HepG2 (cell line): ENCODE measurements around the gene PUS3.

Experiments
- CHCHD3 ChIP-seq: sonication (generic); formaldehyde crosslinking; IDR thresholded peaks from 2 replicates; pipeline ENCODE4 v1.8.0; 2022; ENCODE audit warnings: mild to moderate bottlenecking, missing genetic modification reagents, moderate library complexity
- HNRNPLL ChIP-seq: fragments of 200-400 bp; formaldehyde crosslinking; IDR thresholded peaks from 2 replicates; pipeline ENCODE4 v1.6.1; 2017; ENCODE audit warnings: mild to moderate bottlenecking, low read depth, low read length; ENCODE audit not compliant: poor library complexity, severe bottlenecking
- PCBP2 ChIP-seq: fragments of 200-400 bp; formaldehyde crosslinking; optimal IDR thresholded peaks from 2 replicates; pipeline ENCODE3; 2018; ENCODE audit warnings: low read length, low read depth; ENCODE audit not compliant: poor library complexity, severe bottlenecking
- RXRA ChIP-seq: sonication (generic); formaldehyde crosslinking; IDR thresholded peaks from 2 replicates; pipeline ENCODE4 v1.5.1; 2020; ENCODE audit warnings: missing genetic modification reagents
- SP2 ChIP-seq: sonication (generic); formaldehyde crosslinking; IDR thresholded peaks from 2 replicates; pipeline ENCODE4 v1.5.1; 2020; ENCODE audit warnings: mild to moderate bottlenecking, missing genetic modification reagents
- TCF12 ChIP-seq, 2 experiments: fragments of 450-650 bp in 1 of 2; sonication (generic) in 1 of 2; formaldehyde crosslinking in 1 of 2; IDR thresholded peaks; 2 replicates each; pipeline versions ENCODE4 v1.6.1 to v1.8.0; 2017 to 2022; ENCODE audit warnings: antibody characterized with exemption in 1 of 2, mild to moderate bottlenecking in 1 of 2, missing genetic modification reagents in 1 of 2, moderate library complexity in 1 of 2
- TP53 ChIP-seq: sonication (generic); formaldehyde crosslinking; conservative IDR thresholded peaks from 2 replicates; pipeline ENCODE4 v1.4.0; 2020; ENCODE audit warnings: missing genetic modification reagents
- ZC3H4 ChIP-seq: sonication (generic); formaldehyde crosslinking; IDR thresholded peaks from 2 replicates; pipeline ENCODE4 v1.4.0; 2020; ENCODE audit warnings: missing genetic modification reagents, borderline replicate concordance
- ZNF33A ChIP-seq: sonication (generic); formaldehyde crosslinking; IDR thresholded peaks from 2 replicates; pipeline ENCODE4 v1.5.1; 2020; ENCODE audit warnings: missing genetic modification reagents, mild to moderate bottlenecking, moderate library complexity, borderline replicate concordance
- ZNF354B ChIP-seq: sonication (generic); formaldehyde crosslinking; IDR thresholded peaks from 2 replicates; pipeline ENCODE4 v1.8.0; 2022; ENCODE audit warnings: mild to moderate bottlenecking, missing genetic modification reagents
- TF ChIP-seq, protein P1 (sequence below): sonication (generic); formaldehyde crosslinking; IDR thresholded peaks from 2 replicates; pipeline ENCODE4 v1.5.0; 2020; ENCODE audit warnings: mild to moderate bottlenecking, missing genetic modification reagents, moderate library complexity
- TF ChIP-seq, protein P2 (sequence below): sonication (generic); formaldehyde crosslinking; conservative IDR thresholded peaks from 2 replicates; pipeline ENCODE4 v1.4.0; 2020; ENCODE audit warnings: missing genetic modification reagents

DNA sequence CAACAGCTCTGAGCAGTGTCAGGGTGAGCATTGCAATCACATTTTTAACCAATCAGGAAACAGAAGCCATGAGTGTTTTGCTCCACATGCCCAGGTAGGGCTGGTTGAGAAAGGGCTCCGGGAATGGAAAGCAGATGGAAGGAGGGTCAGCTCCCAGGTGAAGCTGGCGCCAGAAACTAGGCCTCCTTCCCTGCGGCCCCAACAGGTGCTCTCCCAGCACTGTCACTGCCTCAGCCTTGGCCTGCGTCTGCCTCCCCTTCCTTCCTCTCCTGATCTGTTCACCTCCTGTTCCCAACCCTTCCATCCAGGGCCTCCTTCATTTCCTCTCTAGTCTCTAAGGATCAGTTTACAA is 38.2 kb upstream of the PUS3 start:
- TF ChIP-seq, protein P1, sequence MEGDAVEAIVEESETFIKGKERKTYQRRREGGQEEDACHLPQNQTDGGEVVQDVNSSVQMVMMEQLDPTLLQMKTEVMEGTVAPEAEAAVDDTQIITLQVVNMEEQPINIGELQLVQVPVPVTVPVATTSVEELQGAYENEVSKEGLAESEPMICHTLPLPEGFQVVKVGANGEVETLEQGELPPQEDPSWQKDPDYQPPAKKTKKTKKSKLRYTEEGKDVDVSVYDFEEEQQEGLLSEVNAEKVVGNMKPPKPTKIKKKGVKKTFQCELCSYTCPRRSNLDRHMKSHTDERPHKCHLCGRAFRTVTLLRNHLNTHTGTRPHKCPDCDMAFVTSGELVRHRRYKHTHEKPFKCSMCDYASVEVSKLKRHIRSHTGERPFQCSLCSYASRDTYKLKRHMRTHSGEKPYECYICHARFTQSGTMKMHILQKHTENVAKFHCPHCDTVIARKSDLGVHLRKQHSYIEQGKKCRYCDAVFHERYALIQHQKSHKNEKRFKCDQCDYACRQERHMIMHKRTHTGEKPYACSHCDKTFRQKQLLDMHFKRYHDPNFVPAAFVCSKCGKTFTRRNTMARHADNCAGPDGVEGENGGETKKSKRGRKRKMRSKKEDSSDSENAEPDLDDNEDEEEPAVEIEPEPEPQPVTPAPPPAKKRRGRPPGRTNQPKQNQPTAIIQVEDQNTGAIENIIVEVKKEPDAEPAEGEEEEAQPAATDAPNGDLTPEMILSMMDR (CRISPR knock-in tag) = no peak
- TF ChIP-seq, protein P2, sequence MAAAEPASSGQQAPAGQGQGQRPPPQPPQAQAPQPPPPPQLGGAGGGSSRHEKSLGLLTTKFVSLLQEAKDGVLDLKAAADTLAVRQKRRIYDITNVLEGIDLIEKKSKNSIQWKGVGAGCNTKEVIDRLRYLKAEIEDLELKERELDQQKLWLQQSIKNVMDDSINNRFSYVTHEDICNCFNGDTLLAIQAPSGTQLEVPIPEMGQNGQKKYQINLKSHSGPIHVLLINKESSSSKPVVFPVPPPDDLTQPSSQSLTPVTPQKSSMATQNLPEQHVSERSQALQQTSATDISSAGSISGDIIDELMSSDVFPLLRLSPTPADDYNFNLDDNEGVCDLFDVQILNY = no peak
- no peak for TF ChIP-seq CHCHD3 (CRISPR knock-in tag)
- TF ChIP-seq ZNF33A = no peak
- TF ChIP-seq HNRNPLL = no peak
- no peak for TF ChIP-seq ZNF354B
- TF ChIP-seq TP53 (CRISPR knock-in tag) = no peak
- no peak for TF ChIP-seq ZC3H4
- no peak for TF ChIP-seq PCBP2
- no peak for TF ChIP-seq TCF12 (IDR thresholded peaks at IDR 0.05)
- TF ChIP-seq TCF12 (CRISPR knock-in tag; IDR thresholded peaks at IDR 0.05) = no peak
- no peak for TF ChIP-seq RXRA (CRISPR knock-in tag)
- no peak for TF ChIP-seq SP2
